Measurements from ENCODE around the gene DCBLD2.
"Not testable (repeated sequence)": the region's sequence is repeated elsewhere in the genome, so short reads cannot be mapped to it uniquely, and the experiment has no call there.

DCBLD2 gene

DNA sequence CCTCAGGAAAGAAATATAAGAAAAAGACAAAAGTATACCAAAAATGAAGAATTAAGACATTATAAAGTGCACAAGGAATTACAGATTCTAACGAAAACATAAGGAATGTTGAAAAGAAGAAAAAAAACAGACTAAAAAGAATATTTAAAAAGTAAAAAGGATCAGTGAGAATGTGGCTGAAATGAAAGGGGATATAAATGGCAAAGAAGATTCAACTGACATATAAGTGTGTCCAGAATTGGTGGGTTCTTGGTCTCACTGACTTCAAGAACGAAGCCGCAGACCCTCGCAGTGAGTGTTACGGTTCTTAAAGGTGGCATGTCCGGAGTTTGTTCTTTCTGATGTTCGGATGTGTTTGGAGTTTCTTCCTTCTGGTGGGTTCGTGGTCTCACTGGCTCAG is 44.8 kb downstream of the DCBLD2 start:
- TF ChIP-seq TAF1 (IDR thresholded peaks at IDR 0.05; ENCODE audit: borderline replicate concordance, low read depth, low read length) = no peak
- TF ChIP-seq POLR2AphosphoS5 (IDR thresholded peaks at IDR 0.05; ENCODE audit: low read depth, low read length) = no peak
- TF ChIP-seq POLR2A (IDR thresholded peaks at IDR 0.05; ENCODE audit: low read depth, low read length) = no peak
- FAIRE-seq (no peak), DNase-seq (ENCODE audit: insufficient read length) (no peak)

DNA sequence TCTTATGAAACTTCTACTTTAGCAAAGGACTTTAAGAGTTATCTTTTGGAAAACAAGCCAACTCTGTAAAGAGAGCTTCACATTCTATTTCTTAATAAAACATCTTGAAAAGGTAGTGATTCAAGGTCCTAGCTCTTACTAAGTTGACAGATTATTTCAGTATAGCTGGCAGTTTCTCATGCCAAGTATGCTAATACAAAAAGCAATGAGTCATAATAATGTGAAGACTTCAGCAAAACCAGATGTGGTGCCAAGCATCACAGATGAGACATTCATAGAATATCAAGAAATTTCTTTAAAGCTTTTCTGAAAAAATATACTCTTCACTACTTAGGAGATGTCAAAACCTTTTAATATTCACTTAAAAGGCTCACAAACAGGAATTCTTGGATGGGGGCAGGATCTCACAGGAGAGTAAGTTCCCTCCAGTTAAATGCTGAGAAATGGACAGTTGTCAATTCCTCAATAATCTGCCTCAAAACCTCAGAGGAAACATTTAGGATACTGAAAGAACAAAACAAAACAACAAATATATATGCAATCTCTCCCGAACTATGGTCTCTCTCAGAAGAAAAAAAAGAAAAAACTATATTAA is 45.6 kb downstream of the DCBLD2 start:
- DNase-seq (ENCODE audit: insufficient read length) (no peak), FAIRE-seq (no peak)
- TF ChIP-seq POLR2A (IDR thresholded peaks at IDR 0.05; ENCODE audit: low read depth, low read length) (no peak), TAF1 (IDR thresholded peaks at IDR 0.05; ENCODE audit: borderline replicate concordance, low read depth, low read length) (no peak), POLR2AphosphoS5 (IDR thresholded peaks at IDR 0.05; ENCODE audit: low read depth, low read length) (no peak)

DNA sequence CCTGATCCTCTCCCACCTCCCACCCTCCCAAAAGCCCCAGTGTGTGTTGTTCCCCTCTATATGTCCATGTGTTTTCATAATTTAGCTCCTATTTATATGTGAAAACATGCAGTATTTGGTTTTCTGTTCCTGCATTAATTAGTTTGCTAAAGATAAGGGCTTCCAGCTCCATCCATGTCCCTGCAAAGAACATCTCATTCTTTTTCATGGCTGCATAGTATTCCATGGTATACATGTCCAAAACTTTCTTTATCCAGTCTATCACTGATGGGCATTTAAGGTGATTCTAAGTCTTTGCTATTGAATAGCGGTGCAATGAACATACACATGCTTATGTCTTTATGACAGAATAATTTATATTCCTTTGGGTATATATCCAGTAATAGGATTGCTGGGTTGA is 53.4 kb downstream of the DCBLD2 start:
- no peak for FAIRE-seq
- TF ChIP-seq TAF1 (IDR thresholded peaks at IDR 0.05; ENCODE audit: borderline replicate concordance, low read depth, low read length) = no peak
- no peak for TF ChIP-seq POLR2A (IDR thresholded peaks at IDR 0.05; ENCODE audit: low read depth, low read length)
- TF ChIP-seq POLR2AphosphoS5 (IDR thresholded peaks at IDR 0.05; ENCODE audit: low read depth, low read length) = no peak

DNA sequence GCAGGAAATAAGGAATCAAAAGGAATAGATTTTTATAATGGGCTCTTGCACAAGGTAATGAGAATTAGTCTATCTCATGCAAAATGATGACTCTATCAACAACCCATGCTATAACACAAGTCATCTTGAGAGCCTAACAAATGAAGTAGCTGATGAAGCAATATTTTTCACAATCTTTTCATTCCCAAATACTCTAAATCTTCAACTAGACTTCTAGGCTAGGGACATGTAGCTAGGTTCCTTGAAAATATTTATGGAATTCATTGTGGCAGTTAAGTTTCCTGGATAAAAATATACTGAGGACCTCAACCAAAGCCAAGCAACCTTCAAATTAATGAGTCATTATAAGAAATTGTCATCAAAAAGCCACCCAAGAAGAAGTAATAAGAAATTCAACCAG is 55.4 kb downstream of the DCBLD2 start:
- DNase-seq (ENCODE audit: insufficient read length) (no peak), FAIRE-seq (no peak)
- no peak for TF ChIP-seq POLR2AphosphoS5 (IDR thresholded peaks at IDR 0.05; ENCODE audit: low read depth, low read length)
- TF ChIP-seq TAF1 (IDR thresholded peaks at IDR 0.05; ENCODE audit: borderline replicate concordance, low read depth, low read length) = no peak
- TF ChIP-seq POLR2A (IDR thresholded peaks at IDR 0.05; ENCODE audit: low read depth, low read length) = no peak

More for the DNA sequence above, 53.4 kb downstream of the DCBLD2 start:
- no peak for DNase-seq (ENCODE audit: insufficient read length)

DNA sequence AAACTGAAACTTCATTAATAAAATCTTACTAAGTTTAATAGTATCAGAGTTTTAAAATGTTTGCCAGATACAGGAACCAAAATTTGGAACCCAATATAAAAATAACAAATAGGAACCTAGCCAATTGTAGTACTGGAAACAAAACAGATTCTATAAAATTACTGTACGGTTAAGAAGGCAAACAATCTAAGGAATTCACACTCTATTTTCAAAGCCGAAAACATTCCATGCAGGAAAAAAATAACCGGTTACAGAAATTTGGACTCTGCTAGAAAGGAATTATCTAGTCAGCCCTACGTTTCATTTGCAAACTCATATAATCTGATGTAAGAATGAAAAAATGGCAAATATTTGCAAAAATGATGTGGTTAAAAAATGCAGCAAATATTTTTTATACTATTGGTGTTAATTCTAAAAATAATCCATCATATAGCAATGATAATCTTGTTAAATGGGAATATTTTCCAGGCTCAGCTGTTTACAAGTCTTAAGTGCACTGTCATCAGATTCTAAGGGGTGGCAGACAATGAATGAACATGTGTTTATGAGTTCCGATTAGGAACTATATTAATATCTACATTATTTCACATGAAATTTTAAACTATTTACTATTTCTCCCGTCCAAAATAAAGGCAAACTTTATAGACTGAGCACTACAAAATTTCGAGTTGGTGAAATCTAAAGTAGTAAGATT is 58.1 kb downstream of the DCBLD2 start:
- TF ChIP-seq POLR2A (IDR thresholded peaks at IDR 0.05; ENCODE audit: low read depth, low read length) (no peak), POLR2AphosphoS5 (IDR thresholded peaks at IDR 0.05; ENCODE audit: low read depth, low read length) (no peak), TAF1 (IDR thresholded peaks at IDR 0.05; ENCODE audit: borderline replicate concordance, low read depth, low read length) (no peak)
- DNase-seq (ENCODE audit: insufficient read length) (no peak), FAIRE-seq (no peak)

DNA sequence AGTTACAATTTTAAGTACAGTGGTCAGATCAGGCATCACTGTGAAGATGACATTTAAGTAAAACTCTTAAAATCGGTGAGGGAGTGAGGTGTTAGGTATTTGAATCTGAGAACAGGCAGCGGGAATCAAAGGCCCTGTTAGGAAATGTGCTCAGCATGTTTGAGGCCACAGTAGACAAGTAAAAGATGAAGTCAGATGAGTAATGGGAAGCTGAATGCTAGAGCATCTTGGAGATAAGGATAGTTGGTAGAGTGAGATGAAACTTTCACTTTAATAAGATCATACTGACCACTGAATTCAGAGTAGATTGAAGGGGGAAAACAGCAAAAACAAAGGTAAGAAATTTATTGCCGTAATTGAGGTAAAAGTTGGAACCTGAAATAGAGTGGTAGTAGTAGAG is 61.6 kb downstream of the DCBLD2 start:
- no peak for FAIRE-seq
- no peak for DNase-seq (ENCODE audit: insufficient read length)
- TF ChIP-seq POLR2AphosphoS5 (IDR thresholded peaks at IDR 0.05; ENCODE audit: low read depth, low read length) (no peak), TAF1 (IDR thresholded peaks at IDR 0.05; ENCODE audit: borderline replicate concordance, low read depth, low read length) (no peak)

DNA sequence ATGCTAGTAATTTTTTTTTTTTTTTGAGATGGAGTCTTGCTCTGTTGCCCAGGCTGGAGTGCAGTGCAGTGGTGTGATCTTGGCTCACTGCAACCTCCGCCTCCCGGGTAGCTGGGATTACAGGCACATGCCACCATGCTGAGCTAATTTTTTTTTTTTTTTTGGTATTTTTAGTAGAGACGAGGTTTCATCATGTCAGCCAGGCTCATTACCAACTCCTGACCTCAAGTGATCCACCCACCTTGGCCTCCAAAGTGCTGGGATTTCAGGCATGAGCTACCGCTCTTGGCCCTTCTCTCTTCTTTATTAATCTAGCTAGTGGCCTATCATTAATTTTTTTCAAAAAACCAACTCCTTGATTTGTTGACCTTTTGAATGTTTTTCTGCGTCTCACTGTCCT is 70.4 kb downstream of the DCBLD2 start:
- FAIRE-seq = not testable (repeated sequence)

DNA sequence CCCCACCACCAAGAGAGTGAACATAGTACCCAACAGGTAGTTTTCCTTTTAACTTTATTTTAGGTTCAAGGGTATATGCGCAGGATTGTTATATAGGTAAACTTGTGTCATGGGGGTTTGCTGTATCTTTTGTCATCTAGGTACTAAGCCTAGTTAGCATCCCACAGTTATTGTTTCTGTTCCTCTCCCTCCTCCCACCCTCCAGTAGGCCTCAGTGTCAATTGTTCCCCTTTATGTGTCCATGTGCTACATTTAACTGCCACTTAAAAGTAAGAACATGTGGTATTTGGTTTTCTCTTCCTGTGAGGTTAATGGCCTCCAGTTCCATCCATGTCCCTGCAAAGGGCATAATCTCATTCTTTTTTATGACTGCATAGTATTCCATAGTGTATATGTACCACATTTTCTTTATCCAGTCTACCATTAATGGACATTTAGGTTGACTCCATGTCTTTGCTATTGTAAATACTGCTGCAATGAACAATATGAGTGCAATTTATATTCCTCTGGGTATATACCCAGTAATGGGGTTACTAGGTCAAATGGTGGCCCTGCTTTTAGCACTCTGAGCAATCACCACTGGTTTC is 72.2 kb downstream of the DCBLD2 start:
- TF ChIP-seq POLR2A (IDR thresholded peaks at IDR 0.05; ENCODE audit: low read depth, low read length) (no peak), TAF1 (IDR thresholded peaks at IDR 0.05; ENCODE audit: borderline replicate concordance, low read depth, low read length) (no peak), POLR2AphosphoS5 (IDR thresholded peaks at IDR 0.05; ENCODE audit: low read depth, low read length) (no peak)
- no peak for DNase-seq (ENCODE audit: insufficient read length)
- FAIRE-seq = no peak

More for the DNA sequence above, 70.4 kb downstream of the DCBLD2 start:
- DNase-seq (ENCODE audit: insufficient read length) = not testable (repeated sequence)

DNA sequence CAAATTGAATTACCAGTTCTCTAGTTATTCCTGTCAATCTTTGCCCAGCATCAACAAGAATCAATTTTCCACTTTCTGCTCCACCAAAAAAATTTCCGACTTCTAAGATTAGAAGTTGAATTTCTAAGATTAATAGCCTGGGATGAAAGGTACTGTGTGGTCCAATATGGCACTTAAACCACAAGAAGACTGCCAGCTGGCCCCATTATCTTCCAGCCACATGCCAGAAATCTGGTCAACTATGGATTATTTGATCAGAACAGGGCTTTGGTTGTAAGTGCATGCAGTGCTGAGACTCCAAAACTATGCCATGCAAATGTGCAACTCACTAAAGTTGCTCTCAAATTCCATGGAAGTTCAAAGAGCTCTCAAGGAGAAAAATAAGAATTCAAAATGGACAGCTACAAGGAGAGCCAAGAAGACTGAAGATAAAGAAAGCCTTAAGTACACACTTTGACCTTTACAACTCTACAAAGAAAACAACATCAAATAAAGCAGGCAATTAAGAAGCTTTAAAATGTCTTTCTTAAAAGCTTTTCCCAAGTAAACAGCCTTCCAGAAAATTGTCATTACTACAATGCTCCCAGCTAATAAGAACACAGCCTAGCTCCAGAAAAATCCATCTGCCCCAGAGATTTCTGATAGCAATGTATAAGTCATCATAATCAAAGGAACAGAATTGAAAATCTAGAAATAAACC is 74.1 kb downstream of the DCBLD2 start:
- DNase-seq (ENCODE audit: insufficient read length) (no peak), FAIRE-seq (no peak)
- TF ChIP-seq POLR2AphosphoS5 (IDR thresholded peaks at IDR 0.05; ENCODE audit: low read depth, low read length) = no peak
- TF ChIP-seq TAF1 (IDR thresholded peaks at IDR 0.05; ENCODE audit: borderline replicate concordance, low read depth, low read length) = no peak
- no peak for TF ChIP-seq POLR2A (IDR thresholded peaks at IDR 0.05; ENCODE audit: low read depth, low read length)

DNA sequence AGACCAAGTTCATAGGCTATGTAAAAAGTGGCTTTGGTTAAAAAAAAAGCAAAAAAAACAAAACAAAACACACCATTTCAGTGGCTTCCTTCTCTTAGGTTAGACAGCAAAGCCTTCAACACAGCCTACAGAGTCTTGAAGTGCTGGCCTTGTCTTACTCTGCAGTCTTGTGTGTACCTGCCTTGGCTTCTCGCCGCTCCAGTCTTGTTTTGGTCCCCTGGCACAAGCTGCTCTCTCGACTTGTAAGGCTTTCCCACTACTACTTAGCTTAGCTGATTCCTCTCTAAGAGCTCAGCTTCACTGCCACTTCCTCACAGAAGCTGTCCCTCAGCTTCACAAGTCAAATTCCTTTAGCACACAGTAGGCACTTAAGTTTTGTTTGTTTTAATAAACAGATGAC is 75.4 kb downstream of the DCBLD2 start:
- DNase-seq (ENCODE audit: insufficient read length) (no peak), FAIRE-seq (peak; percentile 60)
- no peak for TF ChIP-seq POLR2AphosphoS5 (IDR thresholded peaks at IDR 0.05; ENCODE audit: low read depth, low read length)
- TF ChIP-seq POLR2A (IDR thresholded peaks at IDR 0.05; ENCODE audit: low read depth, low read length) = no peak

DNA sequence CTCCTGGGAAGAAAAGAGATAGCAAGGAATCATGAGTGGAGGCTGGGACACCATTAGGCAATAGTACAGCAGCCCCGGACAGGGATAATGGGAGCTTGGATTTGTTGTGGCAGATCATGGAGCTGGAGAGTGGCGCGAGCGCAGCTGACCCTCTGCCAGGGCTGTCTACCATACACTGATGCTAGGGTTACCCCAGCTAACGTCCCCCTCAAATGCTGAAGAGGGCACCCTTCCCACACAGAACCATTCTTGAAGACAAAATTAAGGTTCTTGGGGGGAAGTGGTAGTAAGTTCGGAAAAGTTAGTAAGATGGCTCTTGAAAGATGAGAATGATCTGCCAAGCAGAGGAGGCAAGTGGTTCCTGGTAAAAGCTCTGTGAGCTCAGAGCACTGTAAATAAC is 77.2 kb downstream of the DCBLD2 start:
- no peak for TF ChIP-seq POLR2A (IDR thresholded peaks at IDR 0.05; ENCODE audit: low read depth, low read length)
- TF ChIP-seq POLR2AphosphoS5 (IDR thresholded peaks at IDR 0.05; ENCODE audit: low read depth, low read length) = no peak
- no peak for TF ChIP-seq TAF1 (IDR thresholded peaks at IDR 0.05; ENCODE audit: borderline replicate concordance, low read depth, low read length)
- FAIRE-seq = peak; percentile 36
- DNase-seq (ENCODE audit: insufficient read length) = no peak

DNA sequence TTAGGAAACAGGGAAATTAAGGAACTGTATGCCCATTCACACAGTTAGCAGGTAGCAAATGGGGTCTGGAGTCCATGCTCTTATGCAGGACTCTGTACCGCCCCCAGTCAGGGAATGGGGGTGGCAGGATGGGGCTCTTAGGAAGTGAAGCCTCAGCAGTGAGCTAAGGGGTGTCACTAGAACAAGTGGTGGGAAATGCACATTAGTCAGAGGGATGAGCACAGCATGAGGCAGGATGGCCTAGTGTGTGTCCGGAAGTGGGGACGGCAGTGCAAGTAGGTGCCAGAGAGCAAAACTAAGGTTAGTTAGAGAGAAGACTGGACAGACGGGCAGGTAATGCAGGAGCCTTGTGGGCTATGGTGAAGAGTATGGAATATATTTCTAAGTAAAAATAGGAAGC is 77.7 kb downstream of the DCBLD2 start:
- TF ChIP-seq POLR2AphosphoS5 (IDR thresholded peaks at IDR 0.05; ENCODE audit: low read depth, low read length) = no peak
- no peak for TF ChIP-seq TAF1 (IDR thresholded peaks at IDR 0.05; ENCODE audit: borderline replicate concordance, low read depth, low read length)
- TF ChIP-seq POLR2A (IDR thresholded peaks at IDR 0.05; ENCODE audit: low read depth, low read length) = no peak
- DNase-seq (ENCODE audit: insufficient read length) = no peak
- FAIRE-seq = no peak
